ENCODE results near the gene MTMR12.

DNA sequence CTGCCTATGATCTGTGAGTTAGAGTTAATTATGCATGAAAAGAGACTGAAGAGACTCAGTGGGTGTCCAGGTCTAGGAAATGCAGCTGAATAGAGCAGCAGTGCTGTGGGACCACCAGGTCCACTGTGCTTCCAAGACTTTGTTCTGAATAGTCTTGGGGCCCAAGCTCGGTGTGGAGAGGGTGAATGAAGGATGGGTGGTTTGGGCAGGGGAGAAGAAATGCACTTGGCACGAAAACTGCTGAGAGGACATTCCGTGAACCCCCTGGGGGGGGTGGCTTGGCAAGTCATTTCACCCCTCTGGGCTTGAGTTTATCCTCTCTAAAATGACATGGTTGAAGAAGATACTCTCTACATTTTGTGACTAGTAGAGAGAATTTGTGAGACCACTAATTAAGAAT is 102.6 kb downstream of the MTMR12 start:
- TF ChIP-seq POLR2A (IDR thresholded peaks at IDR 0.05; ENCODE audit: low read depth, low read length): no peak
- TF ChIP-seq ZNF217 (IDR thresholded peaks at IDR 0.05): no peak
- TF ChIP-seq, protein P1, sequence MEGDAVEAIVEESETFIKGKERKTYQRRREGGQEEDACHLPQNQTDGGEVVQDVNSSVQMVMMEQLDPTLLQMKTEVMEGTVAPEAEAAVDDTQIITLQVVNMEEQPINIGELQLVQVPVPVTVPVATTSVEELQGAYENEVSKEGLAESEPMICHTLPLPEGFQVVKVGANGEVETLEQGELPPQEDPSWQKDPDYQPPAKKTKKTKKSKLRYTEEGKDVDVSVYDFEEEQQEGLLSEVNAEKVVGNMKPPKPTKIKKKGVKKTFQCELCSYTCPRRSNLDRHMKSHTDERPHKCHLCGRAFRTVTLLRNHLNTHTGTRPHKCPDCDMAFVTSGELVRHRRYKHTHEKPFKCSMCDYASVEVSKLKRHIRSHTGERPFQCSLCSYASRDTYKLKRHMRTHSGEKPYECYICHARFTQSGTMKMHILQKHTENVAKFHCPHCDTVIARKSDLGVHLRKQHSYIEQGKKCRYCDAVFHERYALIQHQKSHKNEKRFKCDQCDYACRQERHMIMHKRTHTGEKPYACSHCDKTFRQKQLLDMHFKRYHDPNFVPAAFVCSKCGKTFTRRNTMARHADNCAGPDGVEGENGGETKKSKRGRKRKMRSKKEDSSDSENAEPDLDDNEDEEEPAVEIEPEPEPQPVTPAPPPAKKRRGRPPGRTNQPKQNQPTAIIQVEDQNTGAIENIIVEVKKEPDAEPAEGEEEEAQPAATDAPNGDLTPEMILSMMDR (IDR thresholded peaks at IDR 0.05 in 2 of 3, conservative IDR thresholded peaks at IDR 0.05 in 1 of 3; ENCODE audit: control insufficient read depth in 2 of 3, extremely low read depth in 1 of 3, insufficient read depth in 1 of 3, low read depth in 3 of 3, low read length in 3 of 3): no peak
- TF ChIP-seq ASH2L (IDR thresholded peaks at IDR 0.05; ENCODE audit: borderline replicate concordance, low read depth): no peak
- TF ChIP-seq EGR1 (IDR thresholded peaks at IDR 0.05; ENCODE audit: borderline replicate concordance in 1 of 2, low read depth in 2 of 2, low read length in 2 of 2): no peak
- no peak for TF ChIP-seq POLR2AphosphoS5 (IDR thresholded peaks at IDR 0.05; ENCODE audit: low read length)
- TF ChIP-seq PBX3 (IDR thresholded peaks at IDR 0.05; ENCODE audit: insufficient replicate concordance, low read depth, low read length): no peak
- TF ChIP-seq EZH2 (IDR thresholded peaks at IDR 0.05; ENCODE audit: borderline replicate concordance, control insufficient read depth, low read depth, low read length): no peak
- TF ChIP-seq SIN3A (IDR thresholded peaks at IDR 0.05; ENCODE audit: low read depth, low read length): no peak
- no peak for TF ChIP-seq FOXM1 (IDR thresholded peaks at IDR 0.05; ENCODE audit: low read depth, low read length)
